Activated naive CD8-positive, alpha-beta T cell treated with anti-CD3 and anti-CD28 coated beads, Interleukin-2, amount 50 U/mL, for 16 hours (primary cell): Measurements from ENCODE around the gene AIPL1.
A peak's percentile ranks its signal among the peaks of the same experiment; 100 is the strongest.

Source experiments
- DNase-seq: peaks from one replicate; pipeline ENCODE4 v3.0.0-alpha.2; 2020; ENCODE audit warnings: low read depth, low spot score

AIPL1 gene

DNA sequence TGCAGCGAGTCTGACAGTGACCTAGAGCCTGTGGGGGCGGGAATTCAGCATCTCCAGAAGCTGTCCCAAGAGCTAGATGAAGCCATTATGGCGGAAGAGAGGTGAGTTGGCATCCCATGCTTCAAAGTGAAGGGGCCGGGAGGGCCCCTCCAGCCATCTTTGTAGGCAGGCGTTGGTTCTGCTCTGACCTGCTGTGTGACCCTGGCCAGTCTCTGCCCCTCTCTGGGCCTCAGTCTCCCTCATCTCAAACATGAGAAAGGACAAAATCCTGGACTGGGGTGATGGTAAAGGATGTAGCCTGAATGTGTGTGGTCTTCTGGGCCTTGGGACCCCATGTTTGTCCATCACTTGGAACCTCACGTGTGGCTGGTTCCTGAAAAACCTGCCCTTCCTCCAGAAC lies 14.4 kb upstream of the AIPL1 start:
- no peak for DNase-seq

DNA sequence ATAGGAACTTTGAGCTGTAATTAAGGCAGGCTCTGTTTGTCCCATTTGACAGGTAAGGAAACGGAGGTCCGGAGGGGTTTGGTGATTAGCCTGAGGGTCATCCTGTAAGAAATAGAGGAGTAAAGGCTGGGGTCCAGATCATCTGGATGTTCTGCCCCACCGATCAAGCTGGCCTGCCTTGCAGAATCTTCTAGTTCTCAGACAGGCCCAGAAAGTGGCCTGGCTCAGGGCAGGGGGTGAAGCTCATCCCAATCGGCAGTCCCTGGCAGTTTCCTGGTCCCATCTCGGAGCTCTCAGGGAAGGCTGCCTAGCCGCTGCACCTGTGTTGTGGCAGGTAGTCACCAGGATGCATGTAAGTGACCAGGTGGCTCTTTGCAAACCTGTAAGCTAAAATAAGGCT lies 13.6 kb upstream of the AIPL1 start:
- DNase-seq = no peak

DNA sequence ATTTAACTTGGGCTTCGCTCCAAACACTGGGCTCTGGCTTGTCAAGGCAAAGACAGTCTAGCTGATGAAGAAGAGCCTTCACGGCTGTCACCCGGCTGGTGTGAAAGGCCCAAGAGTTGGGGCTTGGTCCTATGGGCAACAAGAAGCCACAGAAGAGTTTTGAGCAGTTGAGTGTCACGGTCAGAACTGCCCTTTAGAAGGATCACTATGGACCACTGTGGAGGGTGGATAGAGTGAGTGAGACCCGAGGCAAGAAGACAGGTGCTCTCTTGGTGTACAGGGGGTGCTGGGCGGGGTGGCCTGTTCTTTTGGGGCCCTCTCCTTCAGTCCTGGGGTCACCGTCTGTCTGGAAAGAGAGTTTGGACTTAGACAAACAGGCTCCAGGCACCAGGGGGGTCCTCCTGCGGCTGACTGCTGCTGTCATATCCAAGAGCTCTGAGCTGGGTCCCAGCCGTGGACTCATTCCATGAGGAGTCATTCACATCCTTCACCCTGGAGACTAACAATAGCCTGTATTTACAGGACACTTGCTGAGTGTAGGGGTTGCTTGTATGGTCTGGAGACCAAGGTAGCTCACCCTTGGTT lies 11.7 kb upstream of the AIPL1 start:
- DNase-seq = no peak

DNA sequence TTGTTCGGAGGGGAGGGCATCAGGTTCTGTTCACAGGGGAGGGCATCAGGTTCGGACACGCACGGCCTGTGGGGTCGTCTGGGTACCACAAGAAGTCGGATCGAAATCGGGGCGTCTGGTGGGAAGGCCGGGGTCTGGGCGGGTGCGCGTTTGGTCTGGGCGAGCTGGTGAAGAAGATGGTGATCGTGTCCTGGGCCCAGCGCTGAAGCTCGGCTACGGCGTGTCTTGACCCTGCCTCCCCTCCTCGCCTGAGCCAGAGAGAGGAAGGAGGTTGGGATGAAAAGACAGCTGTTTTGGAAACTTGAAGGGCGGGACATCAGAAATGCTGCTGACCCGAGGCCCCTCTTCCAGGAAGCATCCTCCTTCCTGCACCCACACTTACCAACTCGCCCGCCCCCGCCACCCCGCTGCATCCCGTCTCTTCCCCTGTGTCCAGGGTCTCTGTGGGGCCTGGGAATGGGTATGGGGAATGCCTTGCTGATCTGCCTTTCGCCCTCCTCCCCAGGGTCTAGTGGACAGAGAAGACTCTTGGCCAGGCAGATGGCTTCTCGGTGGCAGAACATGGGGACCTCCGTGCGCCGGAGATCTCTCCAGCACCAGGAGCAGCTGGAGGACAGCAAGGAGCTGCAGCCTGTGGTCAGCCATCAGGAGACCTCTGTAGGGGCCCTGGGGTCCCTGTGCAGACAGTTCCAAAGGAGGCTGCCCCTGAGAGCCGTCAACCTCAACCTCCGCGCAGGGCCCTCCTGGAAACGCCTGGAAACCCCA lies 9.8 kb upstream of the AIPL1 start:
- DNase-seq = no peak

DNA sequence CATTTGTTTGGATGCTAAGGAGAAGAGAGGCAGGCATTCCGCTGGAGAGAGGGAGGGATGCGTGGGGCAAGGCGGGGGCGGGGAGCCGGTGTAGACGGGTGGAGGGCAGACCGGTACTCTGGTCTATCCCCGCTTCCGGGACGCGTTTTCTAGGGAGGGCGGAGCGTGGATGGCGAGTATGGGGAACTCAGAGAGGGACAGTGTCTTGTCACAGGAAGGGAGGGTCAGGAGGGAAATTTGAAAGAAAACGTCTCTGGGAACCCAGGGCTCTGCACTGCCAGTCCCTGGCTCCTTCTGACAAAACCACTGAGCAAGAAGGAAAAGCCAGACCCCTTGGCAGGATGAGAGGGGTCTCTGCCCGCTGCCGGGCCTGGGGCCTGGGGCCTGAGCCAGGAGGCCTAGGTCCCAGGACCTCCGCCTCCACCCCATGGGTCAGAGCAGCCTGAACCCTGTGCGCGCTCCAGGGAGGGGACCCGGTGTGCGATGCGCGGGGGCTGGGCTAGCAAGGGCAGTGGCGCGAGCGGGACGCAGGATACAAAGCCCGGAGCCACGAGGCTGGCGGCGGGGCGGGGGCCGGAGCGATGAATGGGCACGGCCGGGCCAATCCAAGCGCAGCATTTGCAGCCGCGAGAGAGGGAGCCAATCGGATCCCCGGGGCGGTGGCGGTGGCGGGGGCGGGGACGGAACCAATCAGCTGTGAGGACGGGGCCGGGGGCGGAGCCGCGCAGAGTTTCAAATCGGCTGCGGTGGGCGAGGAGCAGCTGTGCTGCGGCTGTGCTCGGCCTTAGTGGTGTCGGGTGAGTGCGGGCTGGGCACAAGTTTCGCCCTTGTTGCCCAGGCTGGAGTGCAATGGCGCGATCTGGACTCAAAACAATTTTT lies 9.0 kb upstream of the AIPL1 start, which contains the start of gene PIMREG:
TSS of gene PIMREG (plus strand) at position 764 of the 879 bp plus-strand sequence. CDS start 656 bp downstream, outside the sequence.
- DNase-seq = peak; percentile 91

DNA sequence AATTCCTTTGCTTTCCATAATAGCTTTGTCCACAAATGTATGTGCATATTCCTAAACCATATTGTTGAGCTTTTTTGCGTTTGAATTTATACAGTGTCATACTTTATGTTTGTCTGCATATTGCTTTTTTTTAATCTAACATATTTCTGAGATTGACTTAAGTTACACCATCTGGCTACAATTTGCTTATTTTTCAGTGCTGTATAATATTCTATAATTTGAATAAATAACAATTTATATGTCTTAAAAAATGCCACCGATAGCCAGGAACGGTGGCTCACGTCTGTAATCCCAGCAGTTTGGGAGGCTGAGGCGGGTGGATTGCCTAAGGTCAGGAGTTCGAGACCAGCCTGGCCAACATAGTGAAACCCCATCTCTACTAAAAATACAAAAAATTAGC lies 7.9 kb upstream of the AIPL1 start:
- no peak for DNase-seq

DNA sequence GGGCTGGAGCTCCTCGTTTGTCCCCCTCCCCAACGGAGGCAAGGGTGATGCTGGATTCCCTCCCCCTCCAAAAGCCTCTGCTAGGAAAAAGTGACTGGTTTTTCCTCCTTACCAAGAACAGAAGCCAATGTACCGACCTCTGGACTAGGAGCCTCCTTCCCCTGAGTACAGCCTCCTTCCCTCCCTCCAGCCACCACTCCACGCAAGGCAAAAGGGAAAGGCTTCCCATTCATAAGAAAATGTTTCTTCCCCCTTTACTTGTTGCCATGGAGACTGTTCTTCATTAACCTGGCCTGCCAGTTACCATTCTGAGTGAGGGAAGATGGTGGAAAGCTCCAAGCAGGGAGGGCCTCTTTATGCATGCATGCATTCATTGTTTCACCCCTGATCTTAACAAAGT lies 5.0 kb upstream of the AIPL1 start:
- no peak for DNase-seq

DNA sequence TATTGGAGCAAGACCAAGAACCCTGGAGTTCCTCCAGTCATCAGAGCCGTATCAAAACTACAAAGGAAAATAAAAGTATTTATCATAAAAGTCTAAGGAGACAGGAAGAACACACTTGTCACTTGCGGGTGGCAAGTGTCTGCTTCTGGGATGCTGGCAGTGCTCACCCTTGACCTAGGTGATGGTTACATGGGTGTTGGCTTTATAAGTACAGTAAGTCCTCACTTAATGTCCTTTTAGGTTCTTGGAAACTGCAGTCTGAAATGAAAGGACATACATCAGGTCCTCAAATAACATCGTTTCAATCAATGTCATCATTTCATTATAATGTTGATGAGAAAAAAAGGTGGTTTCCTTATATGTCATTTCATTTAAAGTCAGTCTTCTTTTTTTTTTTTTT lies 3.0 kb upstream of the AIPL1 start:
- DNase-seq = no peak

DNA sequence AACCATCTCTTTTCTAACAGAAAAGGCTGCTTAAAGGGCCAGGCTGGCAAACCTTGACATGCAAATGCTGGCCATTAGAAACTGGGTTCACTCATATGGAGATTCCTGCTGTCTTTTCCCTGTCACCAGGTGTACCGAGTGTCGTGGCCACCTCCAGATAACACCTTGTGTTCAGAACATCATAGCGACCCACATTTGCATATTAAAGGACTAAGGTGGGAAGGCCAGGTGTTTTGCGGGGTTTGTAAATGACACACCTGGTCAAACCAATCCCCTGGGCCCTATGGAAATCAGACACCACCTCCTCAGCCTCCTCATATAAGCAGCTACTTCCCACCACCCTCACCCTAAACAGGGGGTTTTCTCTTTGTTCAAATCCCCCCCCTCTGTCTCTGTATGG lies 2.5 kb upstream of the AIPL1 start:
- no peak for DNase-seq

DNA sequence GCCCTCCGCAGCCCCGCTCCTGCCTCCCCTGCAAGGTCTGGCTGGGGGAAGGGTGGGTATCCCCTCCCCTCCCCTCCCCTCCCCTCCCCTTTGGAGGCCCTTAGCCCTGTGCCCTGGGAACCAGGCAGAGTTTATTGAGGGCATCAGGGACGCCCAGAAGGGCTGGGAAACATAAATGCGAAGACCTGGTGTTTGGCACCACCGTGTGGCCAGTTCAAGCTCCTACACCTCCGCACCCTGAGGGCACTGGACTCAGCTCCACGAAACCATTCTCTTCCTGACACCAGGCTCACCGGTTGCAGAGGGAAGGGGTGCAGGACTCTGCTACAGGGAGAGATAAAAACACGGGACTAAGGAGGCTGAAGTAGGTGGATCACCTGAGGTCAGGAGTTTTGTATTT lies 1.0 kb upstream of the AIPL1 start:
- DNase-seq = no peak

DNA sequence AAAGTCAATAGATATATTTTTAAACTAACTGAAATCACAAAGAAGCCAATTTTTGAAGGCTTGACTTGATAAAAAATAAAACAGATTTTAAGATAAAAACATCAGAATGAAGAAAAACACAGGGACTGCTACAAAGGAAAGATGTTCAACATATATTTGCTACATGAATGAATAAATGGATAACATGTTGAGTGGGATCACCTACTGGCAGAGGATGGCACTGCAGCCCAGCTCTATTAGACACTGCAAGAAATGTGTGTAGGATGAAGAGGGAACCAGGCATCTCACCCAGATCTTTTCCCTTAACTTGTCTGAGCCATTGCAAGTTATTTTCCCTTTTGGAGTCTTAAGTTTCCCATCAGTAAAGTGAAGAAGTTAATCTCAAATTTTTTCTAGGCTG lies 4.2 kb downstream of the AIPL1 start:
- DNase-seq = no peak

DNA sequence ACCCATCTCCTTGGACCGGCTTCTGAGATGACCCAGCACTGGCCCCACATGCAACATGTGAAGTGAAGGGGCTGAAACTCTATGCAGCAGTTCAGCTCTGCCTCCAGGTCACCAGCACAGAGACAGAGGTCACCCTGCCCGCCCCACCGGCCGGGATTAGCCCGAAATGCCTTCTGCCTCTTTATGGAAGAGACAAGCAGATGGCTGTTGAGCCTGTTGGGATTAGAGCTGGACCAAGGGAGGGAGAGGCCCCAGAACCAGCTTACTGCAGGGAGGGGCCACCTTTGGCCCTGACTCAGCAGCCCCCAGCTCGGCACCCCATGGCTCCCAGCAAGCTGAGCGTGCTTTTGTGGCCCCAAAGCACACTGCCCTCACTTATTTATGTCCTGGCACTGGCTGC lies 5.7 kb downstream of the AIPL1 start:
- no peak for DNase-seq

DNA sequence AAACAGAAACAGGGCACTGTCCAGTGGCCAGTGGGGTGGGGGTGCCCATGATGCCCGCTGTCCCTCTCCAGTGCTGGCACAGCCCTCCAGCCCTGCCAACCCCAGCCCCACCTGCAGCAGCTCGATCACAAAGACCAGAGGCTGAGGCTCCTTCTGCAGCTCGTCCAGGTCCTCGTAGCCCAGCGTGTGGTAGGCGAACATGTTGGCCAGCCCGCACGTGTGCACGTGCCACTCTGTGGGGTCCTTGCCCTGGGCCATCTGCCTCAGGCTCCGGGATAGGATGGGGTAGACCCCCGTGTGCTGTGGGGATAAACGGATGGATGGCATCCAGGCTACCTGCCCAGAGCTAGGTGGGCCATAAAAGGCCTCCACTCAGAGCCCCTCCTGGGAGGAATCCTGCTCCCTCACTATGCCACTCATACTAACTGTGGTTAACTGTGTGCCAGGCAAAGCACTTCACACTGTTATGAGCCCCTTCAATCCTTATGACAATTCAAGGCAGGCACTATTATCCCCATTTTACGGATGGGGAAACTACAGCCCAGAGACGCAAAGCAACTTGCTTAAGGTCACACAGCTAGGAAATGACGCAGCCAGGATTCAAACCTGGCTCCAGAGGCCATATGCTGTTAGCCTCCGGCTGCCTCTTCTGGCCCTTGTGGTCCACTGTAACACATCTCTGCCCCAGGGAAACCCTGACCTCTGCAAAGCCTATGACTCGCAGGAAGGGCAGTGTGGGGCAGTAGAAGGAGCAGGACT lies 6.5 kb downstream of the AIPL1 start:
- no peak for DNase-seq

DNA sequence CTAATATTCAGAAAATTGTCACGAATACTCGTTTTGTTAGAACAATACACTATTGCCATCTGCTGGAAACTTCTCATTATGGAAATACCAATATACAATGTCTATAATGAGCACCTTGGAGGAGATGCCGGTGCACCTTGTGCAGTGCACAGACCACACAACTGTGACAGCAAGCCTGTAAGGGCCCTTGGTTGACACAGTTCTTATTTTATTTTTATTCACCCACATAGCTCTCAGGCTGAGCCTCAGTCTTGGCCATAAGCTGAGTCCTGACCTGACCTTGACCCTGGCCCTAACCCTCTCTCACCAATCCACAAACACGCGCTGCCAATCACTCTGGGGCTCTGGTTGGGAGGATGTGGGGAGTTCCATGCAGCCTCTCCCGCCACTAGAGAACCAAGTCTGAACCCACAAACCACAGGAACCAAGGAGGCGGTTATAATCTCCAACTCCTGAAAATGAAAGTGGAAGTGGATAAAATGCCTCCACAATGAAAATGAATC lies 7.6 kb downstream of the AIPL1 start:
- no peak for DNase-seq

DNA sequence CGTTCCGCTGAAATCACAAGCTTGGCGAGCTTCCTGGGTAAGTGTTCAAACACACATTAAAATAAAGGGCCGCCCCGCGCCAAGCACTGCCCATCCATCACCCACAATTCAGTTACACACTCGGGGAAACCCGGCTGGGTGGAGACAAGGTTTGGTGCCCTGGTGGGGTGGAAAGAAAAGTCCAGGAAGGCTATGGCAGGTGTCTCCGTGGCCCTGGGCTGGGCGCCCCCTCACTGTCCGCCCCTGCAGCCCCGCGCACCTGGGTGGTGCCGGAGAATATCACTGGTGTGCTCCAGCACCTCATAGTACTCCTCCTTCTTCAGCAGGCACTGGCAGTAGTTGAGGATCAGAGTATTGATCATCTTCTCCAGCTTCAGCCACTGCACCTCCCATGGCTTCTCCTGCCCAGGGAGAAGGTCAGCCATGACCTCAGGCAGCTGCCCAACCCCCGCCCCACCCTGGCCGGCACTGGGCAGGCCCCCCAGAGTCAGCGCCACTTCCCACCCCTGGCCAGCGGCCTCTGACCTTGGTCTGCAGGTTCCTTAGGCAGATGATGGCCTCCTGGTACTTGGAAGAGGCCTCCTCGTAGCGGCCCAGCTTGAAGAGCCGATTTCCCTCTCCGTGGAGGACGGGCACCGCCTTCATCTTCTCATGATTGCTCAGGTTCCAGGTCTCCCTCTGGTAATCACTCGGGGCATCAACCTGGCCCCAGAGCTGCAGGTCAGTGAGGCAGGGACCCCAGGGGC lies 8.4 kb downstream of the AIPL1 start:
- no peak for DNase-seq

DNA sequence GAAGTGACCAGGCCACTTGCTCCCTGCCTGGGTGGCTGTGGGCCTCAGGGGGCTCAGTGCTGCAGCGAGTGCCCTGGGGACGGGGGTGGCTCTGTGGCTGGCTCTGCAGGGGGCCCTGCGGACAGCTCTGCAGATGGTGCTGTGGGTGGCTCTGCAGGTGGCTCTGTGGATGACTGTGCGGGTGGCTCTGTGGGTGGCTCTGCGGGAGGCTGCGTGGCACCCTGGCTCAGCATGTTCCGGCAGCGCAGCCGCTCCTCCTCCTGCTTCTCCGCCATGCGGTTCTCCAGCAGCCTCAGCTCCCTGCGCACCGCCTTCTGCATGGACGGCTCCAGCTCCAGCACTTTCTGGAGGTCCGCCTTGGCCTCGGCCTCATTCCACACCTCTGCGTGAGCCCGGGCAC lies 9.5 kb downstream of the AIPL1 start:
- DNase-seq = no peak

DNA sequence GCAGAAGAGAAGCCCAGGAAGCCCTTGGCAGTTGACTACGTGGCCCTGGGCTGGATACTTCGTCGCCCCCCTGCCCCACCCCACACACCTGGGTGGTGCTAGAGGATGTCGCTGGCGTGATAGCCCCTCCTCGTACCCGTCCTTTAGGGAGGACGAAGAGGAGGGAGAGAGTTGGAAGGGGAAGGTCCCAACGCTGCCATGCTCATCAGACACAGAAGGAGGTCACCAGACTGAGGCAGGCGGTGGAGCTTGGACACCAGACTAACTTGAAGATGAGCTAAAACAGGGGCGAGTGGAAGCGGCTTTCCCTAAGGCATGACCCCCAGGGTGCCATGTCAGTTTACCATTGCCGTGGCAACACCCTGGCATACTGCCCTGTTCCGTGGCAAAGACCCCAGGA lies 11.0 kb downstream of the AIPL1 start:
- DNase-seq = no peak

DNA sequence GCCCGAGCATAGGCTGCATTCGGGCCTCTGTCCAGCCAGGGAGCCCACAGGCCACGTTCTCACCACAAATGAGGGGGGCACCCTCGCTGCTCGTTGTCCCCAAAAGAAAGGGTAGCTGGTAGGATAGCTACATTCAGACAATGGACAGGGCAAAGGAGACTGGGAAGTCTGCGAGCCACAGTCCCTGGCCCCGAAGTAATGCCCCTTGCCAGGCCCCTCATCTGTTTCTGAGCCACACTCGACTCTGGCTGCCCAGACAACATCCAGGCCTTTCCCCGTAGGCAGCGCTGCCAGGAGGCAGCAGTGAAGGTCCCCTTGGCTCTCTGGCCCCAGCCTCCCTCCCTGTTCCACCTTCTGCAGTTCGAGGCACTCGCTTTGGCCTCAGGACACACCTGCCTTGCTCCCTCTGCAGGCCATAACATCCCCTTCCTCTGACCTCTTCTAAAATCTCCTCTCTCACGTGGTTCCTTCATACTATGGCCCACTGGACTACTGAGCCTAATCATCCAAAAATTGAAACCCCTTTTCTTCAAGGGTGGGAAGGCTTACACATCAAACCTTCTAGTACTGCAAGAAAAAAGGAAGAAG lies 12.2 kb downstream of the AIPL1 start:
- DNase-seq = no peak

DNA sequence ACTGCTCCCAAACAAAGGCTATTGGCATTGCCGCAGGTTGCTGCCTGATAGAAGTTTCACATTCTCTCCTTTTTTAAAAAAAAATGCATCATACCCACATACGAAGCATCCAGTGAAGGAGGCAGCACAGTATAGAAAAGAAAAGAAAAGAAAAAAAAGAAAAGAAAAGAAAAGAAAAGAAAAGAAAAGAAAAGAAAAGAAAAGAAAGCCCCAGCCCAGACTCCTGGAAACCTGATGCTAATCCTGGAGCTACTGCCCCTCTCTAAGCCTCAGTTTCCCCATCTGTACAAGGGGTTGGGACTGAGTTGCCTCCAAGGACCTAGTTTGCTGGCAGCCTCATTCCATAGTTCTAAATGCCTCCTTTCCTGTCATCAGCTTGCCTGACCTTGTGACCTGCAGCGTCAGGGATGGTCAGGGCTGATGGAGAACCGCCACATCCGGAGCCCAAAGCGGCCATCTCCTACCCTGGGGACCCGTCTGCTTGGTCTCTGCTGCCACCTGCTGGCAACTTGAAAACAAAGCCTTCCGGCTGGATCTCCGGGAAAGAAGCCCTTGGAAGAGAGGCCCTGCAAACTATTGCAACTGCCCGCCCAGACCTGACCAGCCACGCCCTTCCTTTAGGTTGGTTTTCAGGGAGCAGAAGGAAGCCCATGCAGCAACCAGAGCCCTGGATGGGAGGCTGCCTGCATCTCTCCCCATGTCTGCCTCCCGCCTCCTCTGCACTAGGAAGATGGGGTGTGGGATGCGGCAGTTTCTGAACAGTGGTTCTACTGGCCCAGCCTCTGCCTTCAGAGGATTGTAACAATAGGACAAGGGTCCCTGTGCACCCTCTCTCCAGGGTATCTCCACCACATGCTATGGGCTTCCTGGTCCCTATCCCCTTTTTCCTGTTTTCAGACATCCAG lies 13.0 kb downstream of the AIPL1 start:
- peak; percentile 49 for DNase-seq
